Subcutaneous adipose tissue (tissue), 4 donors: ENCODE data around the gene TSKS. TPM values are rescaled to one million over a fixed set of nuclear protein-coding genes. Genes with fewer than 3 reads are reported as not detected.

Experiments
- total RNA-seq, 4 donors: library from RNA; depleted of rRNA; stranded (reverse); fragments of >200 nt; gene quantifications; one replicate each; pipeline ENCODE4 v1.1.0, GENCODE V29; 2016
- TF ChIP-seq, protein P1 (sequence below): fragments of 450-650 bp; IDR thresholded peaks from one replicate; pipeline ENCODE4 v1.5.1; 2016; ENCODE audit warnings: low read depth, mild to moderate bottlenecking, control low read depth, antibody characterized with exemption, moderate library complexity

The TSKS gene
- total RNA-seq, 4 donors from 2014 or later: 0.49 to 2.8 (median 0.59) TPM

- TF ChIP-seq, protein P1, sequence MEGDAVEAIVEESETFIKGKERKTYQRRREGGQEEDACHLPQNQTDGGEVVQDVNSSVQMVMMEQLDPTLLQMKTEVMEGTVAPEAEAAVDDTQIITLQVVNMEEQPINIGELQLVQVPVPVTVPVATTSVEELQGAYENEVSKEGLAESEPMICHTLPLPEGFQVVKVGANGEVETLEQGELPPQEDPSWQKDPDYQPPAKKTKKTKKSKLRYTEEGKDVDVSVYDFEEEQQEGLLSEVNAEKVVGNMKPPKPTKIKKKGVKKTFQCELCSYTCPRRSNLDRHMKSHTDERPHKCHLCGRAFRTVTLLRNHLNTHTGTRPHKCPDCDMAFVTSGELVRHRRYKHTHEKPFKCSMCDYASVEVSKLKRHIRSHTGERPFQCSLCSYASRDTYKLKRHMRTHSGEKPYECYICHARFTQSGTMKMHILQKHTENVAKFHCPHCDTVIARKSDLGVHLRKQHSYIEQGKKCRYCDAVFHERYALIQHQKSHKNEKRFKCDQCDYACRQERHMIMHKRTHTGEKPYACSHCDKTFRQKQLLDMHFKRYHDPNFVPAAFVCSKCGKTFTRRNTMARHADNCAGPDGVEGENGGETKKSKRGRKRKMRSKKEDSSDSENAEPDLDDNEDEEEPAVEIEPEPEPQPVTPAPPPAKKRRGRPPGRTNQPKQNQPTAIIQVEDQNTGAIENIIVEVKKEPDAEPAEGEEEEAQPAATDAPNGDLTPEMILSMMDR: no peak
Observed at GRCh38 chr19:49782515-49782914, 19.4 kb upstream of the TSKS start.

DNA sequence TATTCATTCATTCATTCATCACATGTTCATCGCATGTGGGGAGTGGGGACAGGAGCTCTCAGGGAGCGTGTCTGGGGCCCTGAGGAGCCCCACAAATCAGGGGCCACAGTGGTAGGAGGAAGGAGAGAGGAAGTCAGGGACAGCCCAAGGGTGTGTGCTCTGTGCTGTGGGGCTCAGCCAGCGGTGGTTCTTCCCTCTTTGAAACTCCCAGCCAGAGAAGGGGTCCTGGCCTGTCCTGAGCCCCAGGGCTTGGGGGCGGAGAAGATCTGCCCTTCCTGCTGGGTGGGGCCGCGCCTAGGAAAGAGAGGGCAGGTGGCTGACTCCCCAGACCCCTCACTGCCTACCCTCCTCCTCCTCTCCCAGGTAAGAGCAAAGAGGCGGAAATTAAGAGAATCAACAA, 18.3 kb upstream of the TSKS start:
- TF ChIP-seq, protein P1: no peak

- TF ChIP-seq, protein P1: no peak
Observed at GRCh38 chr19:49780861-49781260, 17.8 kb upstream of the TSKS start.

- TF ChIP-seq, protein P1: no peak
Observed at GRCh38 chr19:49779731-49780555, 16.8 kb upstream of the TSKS start.

- TF ChIP-seq, protein P1: no peak
Observed at GRCh38 chr19:49776371-49776764, 13.3 kb upstream of the TSKS start.

DNA sequence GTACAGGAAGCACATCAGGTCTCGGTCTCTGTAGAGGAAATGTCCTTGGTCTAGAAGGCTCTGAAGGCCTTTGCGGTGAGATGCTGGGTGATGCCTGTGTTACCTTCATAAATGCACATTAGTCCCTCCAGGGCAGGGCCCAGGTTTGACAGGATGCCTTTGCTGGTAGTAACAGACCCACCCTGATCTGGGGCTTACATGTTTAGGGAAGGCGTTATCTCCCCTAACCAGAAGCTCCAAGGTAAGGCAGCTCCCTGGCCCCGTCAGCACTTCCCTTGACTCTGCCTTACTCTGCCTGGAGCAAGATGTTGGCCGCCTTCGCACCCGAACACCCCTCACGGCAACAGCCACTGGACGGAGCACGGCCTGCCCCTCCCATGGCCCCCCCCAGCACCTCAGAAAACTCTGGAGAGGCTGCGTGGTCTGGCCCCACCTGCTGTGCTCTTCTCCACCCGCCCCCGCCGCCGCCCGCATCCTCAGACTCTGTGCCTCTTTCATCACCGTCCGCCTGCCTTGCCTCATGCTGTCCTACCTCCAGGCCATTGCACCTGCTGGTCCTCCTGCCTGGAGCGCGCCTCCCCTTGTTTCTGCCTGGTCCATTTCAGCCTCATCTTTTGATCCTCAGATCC, 12.8 kb upstream of the TSKS start:
- TF ChIP-seq, protein P1: no peak

GRCh38 chr19:49774969-49775368, 11.9 kb upstream of the TSKS start:
- TF ChIP-seq, protein P1: no peak
